Measurements from ENCODE around the gene SELL. TPM values are rescaled to one million over a fixed set of nuclear protein-coding genes. Genes with fewer than 3 reads are reported as not detected.

The SELL gene
- total RNA-seq, 1 donor from 2014 or later = not detected

DNA sequence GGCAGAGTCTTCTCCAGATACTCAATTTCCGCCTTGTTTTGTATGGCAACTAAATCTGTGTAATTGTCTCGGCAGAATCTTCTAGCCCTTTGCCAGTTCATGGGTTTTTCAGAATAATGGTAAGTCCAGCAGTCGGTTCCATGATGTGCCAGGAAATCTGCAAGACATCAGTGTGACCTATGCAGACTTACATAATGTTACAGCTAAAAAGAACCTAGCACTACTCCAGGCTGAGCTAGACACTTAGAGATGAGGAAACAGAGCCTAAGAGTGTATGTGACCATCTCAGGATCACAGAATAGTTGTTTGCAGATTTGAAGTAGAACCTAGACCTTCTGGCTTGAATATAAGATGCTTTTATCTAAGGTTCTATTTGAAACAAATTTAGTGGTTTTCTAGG lies 2.8 kb downstream of the SELL start:
- DNase-seq (ENCODE audit: low spot score) = no peak
- Histone ChIP-seq H3K9me3 (ENCODE audit: low read depth) (no peaks in the 10 kb centered on the region), H3K79me2 (ENCODE audit: low read depth) (no peaks in the 10 kb centered on the region), H3K9ac (no peak overlapping the region), H3K4me2 (no peak overlapping the region), H2AFZ (replicated peaks) (no peak overlapping the region), H4K20me1 (ENCODE audit: low read depth) (no peaks in the 10 kb centered on the region), H3K27me3 (peaks cover 23% of the 10 kb centered on the region), H3K27ac (no peak overlapping the region), H3K36me3 (no peaks in the 10 kb centered on the region), H3K4me1 (no peaks in the 10 kb centered on the region), H3K4me3 (no peak overlapping the region), H3F3A (ENCODE audit: low read depth) (no peaks in the 10 kb centered on the region)
- no peaks in the 10 kb centered on the region for H3K27me3 Mint-ChIP-seq (ENCODE audit: insufficient read depth, low read depth)
- no peak for TF ChIP-seq EZH2 (IDR thresholded peaks at IDR 0.05)
- no peak for TF ChIP-seq CTCF (IDR thresholded peaks at IDR 0.05)
- no peak for TF ChIP-seq EZH2phosphoT487 (IDR thresholded peaks at IDR 0.05)
- no peak overlapping the region for H3K27ac Mint-ChIP-seq
- no peaks in the 10 kb centered on the region for H3K4me1 Mint-ChIP-seq
- H3K36me3 Mint-ChIP-seq = no peaks in the 10 kb centered on the region
- no peak overlapping the region for H3K4me3 Mint-ChIP-seq
- H3K9me3 Mint-ChIP-seq = peaks cover 7% of the 10 kb centered on the region

- Histone ChIP-seq H3K4me1 (no peaks in the 10 kb centered on the region), H4K20me1 (ENCODE audit: low read depth) (no peaks in the 10 kb centered on the region), H3K9me3 (ENCODE audit: low read depth) (no peaks in the 10 kb centered on the region), H3K27me3 (peaks cover 23% of the 10 kb centered on the region), H3K36me3 (no peaks in the 10 kb centered on the region), H3K4me2 (no peak overlapping the region), H3K27ac (no peak overlapping the region), H3K4me3 (no peak overlapping the region), H3K79me2 (ENCODE audit: low read depth) (no peaks in the 10 kb centered on the region), H2AFZ (replicated peaks) (no peak overlapping the region), H3K9ac (no peak overlapping the region), H3F3A (ENCODE audit: low read depth) (no peaks in the 10 kb centered on the region)
- Mint-ChIP-seq H3K9me3 (peaks cover 4% of the 10 kb centered on the region), H3K4me3 (no peak overlapping the region), H3K4me1 (no peaks in the 10 kb centered on the region), H3K27ac (no peak overlapping the region), H3K27me3 (ENCODE audit: insufficient read depth, low read depth) (no peaks in the 10 kb centered on the region), H3K36me3 (no peaks in the 10 kb centered on the region)
- TF ChIP-seq CTCF (IDR thresholded peaks at IDR 0.05) (no peak), EZH2 (IDR thresholded peaks at IDR 0.05) (no peak), EZH2phosphoT487 (IDR thresholded peaks at IDR 0.05) (no peak)
- DNase-seq (ENCODE audit: low spot score) = no peak
These were observed 3.4 kb downstream of the SELL start for GRCh38 chr1:169707912-169708604.

DNA sequence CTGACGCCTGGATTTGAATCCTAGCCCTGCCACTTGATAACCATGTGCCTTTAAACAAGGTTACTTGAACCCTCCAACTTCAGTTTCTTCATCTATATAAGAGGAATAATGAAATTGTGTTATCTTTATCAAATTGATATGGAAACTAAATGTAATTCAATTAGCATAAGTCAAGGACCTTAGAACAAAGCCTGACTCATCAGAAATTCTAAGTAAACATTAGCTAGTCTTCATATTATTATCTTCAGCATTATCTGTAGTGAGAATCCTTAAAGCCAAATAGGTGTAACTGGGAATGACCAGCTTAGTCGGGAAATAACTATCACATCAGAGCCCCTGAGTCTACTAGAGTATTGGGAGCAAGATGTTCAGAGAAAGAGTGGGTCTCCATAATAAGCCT lies 6.6 kb downstream of the SELL start:
- H3K4me3 Mint-ChIP-seq = no peak overlapping the region
- no peaks in the 10 kb centered on the region for H3K9me3 ChIP-seq (ENCODE audit: low read depth)
- H3K4me2 ChIP-seq = no peak overlapping the region
- no peaks in the 10 kb centered on the region for H3K4me1 Mint-ChIP-seq
- H3K79me2 ChIP-seq (ENCODE audit: low read depth) = no peaks in the 10 kb centered on the region
- no peak overlapping the region for H3K27ac ChIP-seq
- H3K27me3 Mint-ChIP-seq (ENCODE audit: insufficient read depth, low read depth) = no peaks in the 10 kb centered on the region
- H2AFZ ChIP-seq (replicated peaks) = no peak overlapping the region
- H3K4me1 ChIP-seq = no peaks in the 10 kb centered on the region
- DNase-seq (ENCODE audit: low spot score) = no peak
- no peaks in the 10 kb centered on the region for H3K36me3 ChIP-seq
- H3K4me3 ChIP-seq = no peak overlapping the region
- H3K27ac Mint-ChIP-seq = no peak overlapping the region
- no peaks in the 10 kb centered on the region for H3F3A ChIP-seq (ENCODE audit: low read depth)
- H3K9ac ChIP-seq = no peak overlapping the region
- no peaks in the 10 kb centered on the region for H3K9me3 Mint-ChIP-seq
- H4K20me1 ChIP-seq (ENCODE audit: low read depth) = no peaks in the 10 kb centered on the region
- peaks cover 23% of the 10 kb centered on the region for H3K27me3 ChIP-seq
- no peaks in the 10 kb centered on the region for H3K36me3 Mint-ChIP-seq
- TF ChIP-seq EZH2 (IDR thresholded peaks at IDR 0.05) = no peak
- no peak for TF ChIP-seq EZH2phosphoT487 (IDR thresholded peaks at IDR 0.05)
- TF ChIP-seq CTCF (IDR thresholded peaks at IDR 0.05) = no peak
